ENCODE data around the gene SGCA. TPM values are rescaled to one million over a fixed set of nuclear protein-coding genes. Genes with fewer than 3 reads are reported as not detected.

Gene SGCA
- total RNA-seq, result not detected in 2 replicates

- DNase-seq (ENCODE audit: extremely low read depth, low read depth, low spot score), result no peak
These were observed at the start of gene SGCA for GRCh38 chr17:50165867-50166517. SGCA (plus strand) TSS chr17:50166005; CDS start chr17:50166041, 36 bp downstream.

- DNase-seq (ENCODE audit: extremely low read depth, low read depth, low spot score), result no peak
These were observed 48.4 kb upstream of the SGCA start for GRCh38 chr17:50117202-50118051.

GRCh38 chr17:50118076-50118827 lies 47.6 kb upstream of the SGCA start:
- no peak for DNase-seq (ENCODE audit: extremely low read depth, low read depth, low spot score)

GRCh38 chr17:50118828-50119218 lies 47.0 kb upstream of the SGCA start:
- DNase-seq (ENCODE audit: extremely low read depth, low read depth, low spot score), result no peak

- no peak for DNase-seq (ENCODE audit: extremely low read depth, low read depth, low spot score)
These were observed 45.1 kb upstream of the SGCA start for GRCh38 chr17:50120475-50121253.

- no peak for DNase-seq (ENCODE audit: extremely low read depth, low read depth, low spot score)
These were observed 42.9 kb upstream of the SGCA start for GRCh38 chr17:50122945-50123344.

GRCh38 chr17:50123649-50124349 lies 42.0 kb upstream of the SGCA start:
- DNase-seq (ENCODE audit: extremely low read depth, low read depth, low spot score), result no peak

GRCh38 chr17:50125420-50125997 lies 40.3 kb upstream of the SGCA start:
- DNase-seq (ENCODE audit: extremely low read depth, low read depth, low spot score), result no peak

GRCh38 chr17:50127697-50128361 lies 38.0 kb upstream of the SGCA start:
- no peak for DNase-seq (ENCODE audit: extremely low read depth, low read depth, low spot score)

GRCh38 chr17:50128441-50129352 lies 37.1 kb upstream of the SGCA start:
- DNase-seq (ENCODE audit: extremely low read depth, low read depth, low spot score), result no peak

- DNase-seq (ENCODE audit: extremely low read depth, low read depth, low spot score), result no peak
These were observed 36.5 kb upstream of the SGCA start for GRCh38 chr17:50129353-50129727.

GRCh38 chr17:50129728-50130558 lies 35.9 kb upstream of the SGCA start, which contains the start of gene SAMD14:
SAMD14 (minus strand) TSS chr17:50130160; CDS start chr17:50124959, 5,201 bp downstream.
- no peak for DNase-seq (ENCODE audit: extremely low read depth, low read depth, low spot score)

GRCh38 chr17:50130559-50131305 lies 35.1 kb upstream of the SGCA start:
- no peak for DNase-seq (ENCODE audit: extremely low read depth, low read depth, low spot score)

GRCh38 chr17:50132104-50132794 lies 33.6 kb upstream of the SGCA start:
- DNase-seq (ENCODE audit: extremely low read depth, low read depth, low spot score), result no peak

- DNase-seq (ENCODE audit: extremely low read depth, low read depth, low spot score), result no peak
These were observed 32.6 kb upstream of the SGCA start for GRCh38 chr17:50133028-50133768.
